Neural cell (in vitro differentiated cells): ENCODE results near the gene USP6.
"Not testable (repeated sequence)": the region's sequence is repeated elsewhere in the genome, so short reads cannot be mapped to it uniquely, and the experiment has no call there.

ENCODE experiments used
- CTCF ChIP-seq: fragments of 450-650 bp; IDR thresholded peaks from 2 replicates; pipeline ENCODE4 v1.5.1; 2014; ENCODE audit warnings: antibody characterized with exemption, mild to moderate bottlenecking, moderate library complexity; ENCODE audit not compliant: poor library complexity, severe bottlenecking
- EP300 ChIP-seq: fragments of 450-650 bp; conservative IDR thresholded peaks from 2 replicates; pipeline ENCODE4 v1.6.1; 2014; ENCODE audit warnings: antibody characterized with exemption, mild to moderate bottlenecking, moderate library complexity; ENCODE audit not compliant: poor library complexity, severe bottlenecking
- EZH2 ChIP-seq: fragments of 200-600, 300-800 bp; shearing (Covaris generic), sonication (generic); IDR thresholded peaks from 2 replicates; pipeline ENCODE4 v1.6.1; 2014; ENCODE audit warnings: antibody characterized with exemption, low read length, borderline replicate concordance, mild to moderate bottlenecking; ENCODE audit not compliant: insufficient read depth, poor library complexity, severe bottlenecking
- POLR2AphosphoS5 ChIP-seq: IDR thresholded peaks from 2 replicates; pipeline ENCODE4 v1.6.1; 2012
- RAD21 ChIP-seq: fragments of 450-650 bp; conservative IDR thresholded peaks from 2 replicates; pipeline ENCODE4 v1.6.1; 2014; ENCODE audit warnings: antibody characterized with exemption, mild to moderate bottlenecking, moderate library complexity
- REST ChIP-seq: IDR thresholded peaks from 2 replicates; pipeline ENCODE4 v1.6.1; 2012; ENCODE audit warnings: borderline replicate concordance

- TF ChIP-seq CTCF, EP300, REST, POLR2AphosphoS5, EZH2, RAD21: not testable (repeated sequence)
These were observed 14.4 kb downstream of the USP6 start for GRCh38 chr17:5130261-5130660.
